Colonic mucosa (tissue), 4 donors: Measurements from ENCODE around the gene USP32. TPM values are rescaled to one million over a fixed set of nuclear protein-coding genes. Genes with fewer than 3 reads are reported as not detected.

ENCODE experiments used
- DNase-seq: peaks from one replicate; pipeline ENCODE4 v3.0.0-alpha.2; 2020
- H3K27ac ChIP-seq: fragments of 200-600 bp; one replicate; pipeline ENCODE4 v1.8.0; 2021
- H3K27me3 ChIP-seq: fragments of 200-600 bp; one replicate; pipeline ENCODE4 v1.8.0; 2021
- H3K36me3 ChIP-seq: fragments of 200-600 bp; one replicate; pipeline ENCODE4 v1.8.0; 2021
- H3K4me1 ChIP-seq: fragments of 200-600 bp; one replicate; pipeline ENCODE4 v1.8.0; 2021; ENCODE audit warnings: mild to moderate bottlenecking
- H3K4me3 ChIP-seq: fragments of 200-600 bp; one replicate; pipeline ENCODE4 v1.8.0; 2021
- H3K9ac ChIP-seq, 2 donors: one replicate each; pipeline ENCODE4 v1.7.0; 2013; ENCODE audit warnings: control low read depth in 2 of 2, low read depth in 2 of 2, low read length in 2 of 2
- H3K9me3 ChIP-seq: fragments of 200-600 bp; one replicate; pipeline ENCODE4 v1.8.0; 2021
- intact Hi-C: fragments of 100-400 bp; cut with DNase I; formaldehyde crosslinking; loops from one replicate; pipeline ENCODE4 v1.14.1; 2022
- total RNA-seq, 2 donors: library from RNA; stranded (reverse); fragmentation: NEBNext Ultra II Directional in 1 of 2; extraction: Animal tissue kit (Norgen Biotek cat#: 25700) in 1 of 2; gene quantifications; one replicate each; pipeline ENCODE4 v1.2.1, GENCODE V29; 2021
- TF ChIP-seq, protein P1 (sequence below): fragments of 200-600 bp; IDR thresholded peaks from one replicate; pipeline ENCODE4 v1.8.0; 2022; ENCODE audit warnings: antibody characterized with exemption, mild to moderate bottlenecking
- donor health status: healthy.
- donor health status: DM: no; HTN: no; CAD: no.
- donor health status: DM: no; HTN: no; CAD: no.

Gene USP32
- total RNA-seq, 2 donors from 2014 or later = 28.9 to 52.1 TPM

DNA sequence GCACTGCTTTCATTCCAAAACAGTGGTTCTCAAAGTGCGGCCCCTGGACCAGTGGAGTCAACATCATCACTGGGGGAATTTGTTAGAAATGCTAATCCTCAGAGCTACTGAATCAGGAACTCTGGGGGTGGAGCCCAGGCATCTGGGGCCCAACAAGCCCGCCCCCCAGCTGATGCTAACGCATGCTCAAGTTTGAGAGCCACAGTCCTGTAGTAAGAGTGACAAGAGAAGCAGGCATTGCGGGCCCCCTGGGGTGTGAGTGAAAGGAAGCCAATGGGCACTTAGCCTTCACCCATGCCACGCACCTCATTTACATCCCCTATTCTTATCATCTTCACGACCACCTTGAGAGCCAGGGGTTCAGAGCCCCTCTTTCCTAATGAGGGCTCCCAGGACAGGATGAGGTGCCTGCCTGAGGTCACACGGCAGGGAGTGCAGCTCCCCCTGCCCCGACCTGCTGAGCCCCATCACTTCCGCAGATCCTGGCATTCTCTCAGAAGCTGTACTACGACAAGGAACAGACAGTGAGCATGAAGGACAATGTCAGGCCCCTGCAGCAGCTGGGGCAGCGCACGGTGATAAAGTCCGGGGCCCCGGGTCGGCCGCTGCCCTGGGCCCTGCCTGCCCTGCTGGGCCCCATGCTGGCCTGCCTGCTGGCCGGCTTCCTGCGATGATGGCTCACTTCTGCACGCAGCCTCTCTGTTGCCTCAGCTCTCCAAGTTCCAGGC lies 233.0 kb downstream of the USP32 start:
- H3K9ac ChIP-seq = no peak overlapping the region
- H3K4me3 ChIP-seq = no peak overlapping the region
- no peaks in the 10 kb centered on the region for H3K4me1 ChIP-seq
- H3K27me3 ChIP-seq = no peaks in the 10 kb centered on the region
- no peak for DNase-seq
- H3K27ac ChIP-seq = no peak overlapping the region
- no peaks in the 10 kb centered on the region for H3K36me3 ChIP-seq
- intact Hi-C loops = no loop called here
- TF ChIP-seq, protein P1, sequence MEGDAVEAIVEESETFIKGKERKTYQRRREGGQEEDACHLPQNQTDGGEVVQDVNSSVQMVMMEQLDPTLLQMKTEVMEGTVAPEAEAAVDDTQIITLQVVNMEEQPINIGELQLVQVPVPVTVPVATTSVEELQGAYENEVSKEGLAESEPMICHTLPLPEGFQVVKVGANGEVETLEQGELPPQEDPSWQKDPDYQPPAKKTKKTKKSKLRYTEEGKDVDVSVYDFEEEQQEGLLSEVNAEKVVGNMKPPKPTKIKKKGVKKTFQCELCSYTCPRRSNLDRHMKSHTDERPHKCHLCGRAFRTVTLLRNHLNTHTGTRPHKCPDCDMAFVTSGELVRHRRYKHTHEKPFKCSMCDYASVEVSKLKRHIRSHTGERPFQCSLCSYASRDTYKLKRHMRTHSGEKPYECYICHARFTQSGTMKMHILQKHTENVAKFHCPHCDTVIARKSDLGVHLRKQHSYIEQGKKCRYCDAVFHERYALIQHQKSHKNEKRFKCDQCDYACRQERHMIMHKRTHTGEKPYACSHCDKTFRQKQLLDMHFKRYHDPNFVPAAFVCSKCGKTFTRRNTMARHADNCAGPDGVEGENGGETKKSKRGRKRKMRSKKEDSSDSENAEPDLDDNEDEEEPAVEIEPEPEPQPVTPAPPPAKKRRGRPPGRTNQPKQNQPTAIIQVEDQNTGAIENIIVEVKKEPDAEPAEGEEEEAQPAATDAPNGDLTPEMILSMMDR = no peak
- no peaks in the 10 kb centered on the region for H3K9me3 ChIP-seq

GRCh38 chr17:60157487-60158040 lies 234.4 kb downstream of the USP32 start:
- intact Hi-C loops = no loop called here
- TF ChIP-seq, protein P1 = no peak
- H3K4me3 ChIP-seq = no peak overlapping the region
- no peak overlapping the region for H3K27ac ChIP-seq
- H3K36me3 ChIP-seq = no peaks in the 10 kb centered on the region
- H3K27me3 ChIP-seq = no peaks in the 10 kb centered on the region
- H3K4me1 ChIP-seq = no peaks in the 10 kb centered on the region
- H3K9ac ChIP-seq = no peak overlapping the region
- no peaks in the 10 kb centered on the region for H3K9me3 ChIP-seq
- DNase-seq = no peak

DNA sequence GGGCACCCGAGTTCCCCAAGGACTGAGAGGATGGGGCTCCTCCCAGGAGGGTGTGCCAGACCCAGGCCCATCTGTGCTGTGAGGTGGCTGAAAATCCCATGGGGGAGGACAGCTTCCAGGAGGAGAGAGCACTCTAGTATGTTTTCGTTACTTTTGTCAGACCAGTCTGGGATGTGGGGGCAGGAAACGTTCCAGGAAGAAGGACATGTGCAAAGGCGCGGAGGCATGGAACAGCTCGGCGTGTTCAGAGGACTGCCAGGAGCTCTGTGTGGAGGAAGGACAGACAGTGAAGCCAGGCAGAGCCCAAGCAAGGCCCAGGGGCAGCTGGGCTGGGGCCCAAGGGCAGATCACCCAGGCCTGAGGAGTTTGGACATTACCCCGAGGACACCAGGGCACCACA lies 235.2 kb downstream of the USP32 start:
- Histone ChIP-seq H3K27ac (no peak overlapping the region), H3K9me3 (no peaks in the 10 kb centered on the region), H3K27me3 (no peaks in the 10 kb centered on the region), H3K9ac (no peak overlapping the region), H3K4me3 (no peak overlapping the region), H3K4me1 (no peaks in the 10 kb centered on the region), H3K36me3 (no peaks in the 10 kb centered on the region)
- DNase-seq = no peak
- TF ChIP-seq, protein P1 = no peak
- intact Hi-C loops = no loop called here

DNA sequence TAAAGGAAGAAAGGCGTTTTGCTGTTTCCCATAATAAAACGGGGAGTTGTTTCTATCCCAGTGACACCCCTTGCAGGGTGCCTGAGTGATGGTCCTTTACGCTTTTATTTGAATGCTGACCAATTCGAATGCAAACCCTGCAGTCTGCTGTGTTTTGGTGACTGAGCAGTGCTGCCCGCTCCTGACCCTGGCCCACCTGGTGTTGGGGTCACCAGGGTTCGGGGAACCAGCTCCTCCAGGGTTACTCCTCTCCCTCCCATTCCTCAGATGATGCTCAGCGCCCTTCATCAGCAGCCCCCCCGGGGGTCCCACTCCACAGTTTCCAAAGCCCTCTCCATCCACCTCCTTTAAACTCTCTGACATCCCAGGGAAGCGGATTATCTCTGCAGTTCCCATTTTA lies 236.1 kb downstream of the USP32 start:
- Histone ChIP-seq H3K9ac (no peak overlapping the region), H3K9me3 (no peaks in the 10 kb centered on the region), H3K4me3 (no peak overlapping the region), H3K27ac (no peak overlapping the region), H3K4me1 (no peaks in the 10 kb centered on the region), H3K27me3 (peaks cover 5% of the 10 kb centered on the region), H3K36me3 (no peaks in the 10 kb centered on the region)
- intact Hi-C loops = no loop called here
- no peak for DNase-seq
- TF ChIP-seq, protein P1 = no peak

DNA sequence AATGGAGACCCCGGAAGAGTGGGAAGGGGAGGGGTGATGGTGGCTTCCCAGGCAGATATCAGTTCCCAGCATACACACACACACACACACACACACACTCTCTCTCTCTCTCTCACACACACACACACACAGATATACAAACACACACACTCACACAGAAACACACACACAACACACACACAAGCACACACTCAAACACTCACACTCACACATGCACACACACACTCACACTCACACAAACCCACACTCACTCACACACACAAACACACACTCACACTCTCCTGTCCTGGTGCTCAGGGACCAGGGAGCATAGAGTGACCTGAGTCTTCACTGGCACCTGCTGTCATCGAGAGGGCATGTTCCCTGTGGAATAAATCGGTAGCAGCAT lies 236.5 kb downstream of the USP32 start:
- H3K36me3 ChIP-seq = no peaks in the 10 kb centered on the region
- H3K4me3 ChIP-seq = no peak overlapping the region
- no peaks in the 10 kb centered on the region for H3K4me1 ChIP-seq
- H3K27ac ChIP-seq = no peak overlapping the region
- intact Hi-C loops = no loop called here
- no peak for DNase-seq
- TF ChIP-seq, protein P1 = no peak
- H3K9ac ChIP-seq = no peak overlapping the region
- peaks cover 9% of the 10 kb centered on the region for H3K27me3 ChIP-seq
- no peaks in the 10 kb centered on the region for H3K9me3 ChIP-seq
